ENCODE data around the gene CNBP. TPM values are rescaled to one million over a fixed set of nuclear protein-coding genes. Genes with fewer than 3 reads are reported as not detected.
A peak's percentile ranks its signal among the peaks of the same experiment; 100 is the strongest.
"Not testable (repeated sequence)": the region's sequence is repeated elsewhere in the genome, so short reads cannot be mapped to it uniquely, and the experiment has no call there.

CNBP gene
- 100 to 1,000 TPM; 401 to 432 (median 416) TPM for polyA plus RNA-seq (ENCODE audit: insufficient read length in 4 of 4)

DNA sequence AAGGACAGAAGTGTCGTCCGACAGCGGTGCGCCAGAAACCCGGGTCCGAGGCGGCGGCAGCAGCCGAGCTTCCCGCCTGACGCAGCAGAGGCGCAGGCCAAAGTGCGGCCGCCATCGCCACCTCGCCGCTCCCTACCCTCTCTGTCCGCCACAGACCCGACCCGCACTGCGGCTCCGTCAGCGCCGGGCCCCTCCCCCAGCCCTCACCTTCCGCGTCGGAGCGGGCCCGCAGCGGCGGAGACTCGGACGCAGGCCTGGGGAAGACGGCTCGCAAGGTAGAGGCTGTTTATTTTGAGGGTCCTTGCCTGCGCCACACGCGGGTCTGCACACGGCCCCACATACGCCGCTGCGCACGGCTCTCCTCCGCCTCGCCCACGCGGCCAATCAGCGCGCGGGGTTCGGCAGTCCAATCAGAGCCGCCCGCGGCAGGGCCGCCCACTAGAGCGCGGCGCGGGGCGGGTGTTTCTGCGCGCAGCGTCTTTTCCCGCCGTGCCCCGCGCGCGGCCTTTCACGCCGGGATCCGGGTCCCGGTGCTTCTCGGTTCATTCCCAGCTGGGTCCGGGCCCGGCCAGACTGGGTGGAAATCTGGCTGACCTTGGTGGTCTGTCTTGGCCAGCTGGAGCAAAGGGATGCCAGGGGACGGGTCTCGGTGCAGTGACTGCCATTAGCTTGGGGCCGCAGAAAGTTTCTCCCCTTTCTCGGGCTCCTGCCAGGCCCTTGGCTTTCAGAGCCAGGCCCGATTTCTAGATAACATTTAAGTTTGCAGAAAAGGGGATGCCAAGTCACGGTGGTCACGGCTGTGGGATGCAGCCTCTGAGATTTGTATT lies at the start of gene CNBP:
CNBP (minus strand) TSS at position 328 of the 827 bp plus-strand sequence. CDS start 12,139 bp downstream, outside the sequence.
- peak; percentile 90 to 93 (median 92) for DNase-seq (ENCODE audit: low read depth in 4 of 4, low spot score in 3 of 4)

DNA sequence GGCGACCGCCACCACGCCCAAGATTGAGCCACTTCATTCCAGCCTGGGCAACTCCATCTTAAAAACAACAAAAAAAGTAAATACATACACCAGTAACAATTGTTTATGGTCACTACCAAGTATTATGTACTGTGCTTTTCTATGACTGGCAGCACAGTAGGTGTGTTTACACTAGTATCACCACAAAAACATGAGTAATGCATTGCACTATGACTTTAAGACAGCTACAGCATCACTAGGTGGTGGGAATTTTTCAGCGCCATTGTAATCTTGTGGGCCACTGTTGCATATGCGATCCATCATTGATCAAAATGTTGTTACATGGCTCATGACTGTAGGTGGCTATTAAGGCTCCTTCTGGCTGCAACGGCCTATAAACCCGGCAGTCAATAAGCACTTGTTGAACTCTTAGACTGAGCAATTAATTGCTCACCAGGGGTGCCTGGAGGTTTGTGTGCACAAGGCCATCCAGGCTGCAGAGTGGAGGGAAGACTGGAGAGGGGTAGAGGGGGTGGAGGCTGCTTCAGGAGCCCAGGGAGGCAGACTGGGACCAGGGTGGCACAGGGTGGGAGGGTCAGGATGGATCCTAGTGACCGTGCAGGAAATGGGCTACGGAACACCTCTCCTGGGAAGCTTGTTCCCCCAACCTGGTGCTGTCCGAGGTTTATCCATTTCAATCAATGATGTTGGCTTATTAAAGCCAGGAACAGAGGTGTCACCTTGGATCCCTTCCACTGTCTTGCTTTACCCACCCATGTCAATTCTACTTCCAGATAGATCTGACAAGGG lies 47.8 kb upstream of the CNBP start:
- DNase-seq (ENCODE audit: low read depth in 4 of 4, low spot score in 3 of 4), result no peak

DNA sequence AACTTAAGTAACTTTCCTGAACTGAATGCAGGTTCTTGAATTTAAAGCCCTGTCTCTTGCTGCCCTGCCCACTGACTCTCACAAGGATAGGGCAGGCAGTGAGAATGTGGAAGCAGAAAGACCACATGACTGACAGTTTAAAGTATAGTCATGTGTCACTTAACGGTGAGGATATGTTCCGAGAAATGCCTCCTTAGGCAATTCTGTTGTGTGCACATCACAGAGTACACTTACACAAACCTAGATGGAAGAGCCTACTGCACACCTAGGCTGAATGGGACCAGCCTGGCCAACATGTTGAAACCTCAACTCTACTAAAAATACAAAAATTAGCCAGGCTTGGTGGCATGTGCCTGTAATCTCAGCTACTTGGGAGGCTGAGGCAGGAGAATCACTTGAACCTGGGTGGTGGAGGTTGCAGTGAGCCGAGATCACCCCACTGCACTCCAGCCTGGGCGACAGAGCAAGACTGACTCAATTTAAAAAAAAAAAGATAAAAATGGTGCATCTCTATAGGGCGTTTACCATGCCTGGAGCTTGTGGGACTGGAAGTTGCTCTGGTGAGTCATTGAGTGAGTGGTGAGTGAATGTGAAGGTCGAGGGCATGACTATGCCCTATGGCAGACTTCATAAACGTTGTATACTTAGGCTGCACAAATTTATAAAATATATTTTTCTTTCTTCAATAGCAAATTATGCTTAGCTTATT lies 46.8 kb upstream of the CNBP start:
- no peak for DNase-seq (ENCODE audit: low read depth in 4 of 4, low spot score in 3 of 4)

DNA sequence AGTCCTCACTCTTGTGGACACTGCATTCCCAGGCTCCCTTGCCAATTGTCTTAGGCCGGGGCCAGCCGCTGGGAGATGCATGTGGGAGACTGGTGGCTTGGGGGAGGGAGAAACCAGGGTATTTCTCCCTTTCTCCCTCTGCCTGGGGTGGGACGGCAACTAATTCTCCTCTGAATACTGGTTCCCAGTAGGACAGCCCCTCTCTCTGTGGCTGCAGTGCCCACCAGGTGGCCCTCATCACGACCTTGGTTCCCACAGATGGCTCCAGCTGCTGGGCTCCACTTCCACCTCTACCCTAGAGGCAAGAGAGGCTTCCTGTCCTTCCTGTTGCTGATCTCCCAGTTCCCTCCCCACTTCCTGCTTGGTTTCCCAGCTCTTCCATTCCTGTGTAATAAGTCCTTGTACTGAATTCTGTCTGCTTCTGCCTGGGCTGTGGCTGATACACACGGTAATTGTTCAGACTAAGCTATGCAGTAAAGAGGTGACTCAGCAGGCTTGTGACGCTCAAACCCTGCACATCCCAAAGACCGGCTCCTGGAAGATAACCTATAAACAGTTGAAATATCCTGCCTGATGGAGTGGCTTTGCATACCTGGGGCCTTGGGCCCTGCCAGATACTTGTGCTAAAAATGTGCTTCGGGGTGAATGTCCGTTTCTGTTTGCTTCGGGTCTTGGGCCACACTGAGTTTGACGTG lies 45.3 kb upstream of the CNBP start:
- no peak for DNase-seq (ENCODE audit: low read depth in 4 of 4, low spot score in 3 of 4)

DNA sequence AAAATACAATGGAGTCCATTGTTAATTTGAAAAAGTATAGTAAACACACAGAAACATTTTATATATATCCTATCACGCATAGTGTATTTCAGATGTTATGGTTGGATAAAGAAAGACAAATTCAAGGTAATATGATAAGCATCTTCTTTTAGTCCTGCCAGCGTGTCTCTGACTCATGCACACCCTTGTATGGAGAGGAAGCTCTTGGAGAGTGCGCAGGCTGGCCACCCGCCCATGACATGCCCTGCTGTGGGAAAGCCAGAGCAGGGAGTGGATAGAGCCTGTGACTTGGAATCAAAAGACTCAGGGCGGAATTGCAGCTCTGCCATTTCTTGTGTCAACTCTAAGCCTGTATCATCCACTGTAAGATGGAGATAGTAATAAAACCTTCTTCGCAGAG lies 42.7 kb upstream of the CNBP start:
- DNase-seq (ENCODE audit: low read depth in 4 of 4, low spot score in 3 of 4), result no peak

DNA sequence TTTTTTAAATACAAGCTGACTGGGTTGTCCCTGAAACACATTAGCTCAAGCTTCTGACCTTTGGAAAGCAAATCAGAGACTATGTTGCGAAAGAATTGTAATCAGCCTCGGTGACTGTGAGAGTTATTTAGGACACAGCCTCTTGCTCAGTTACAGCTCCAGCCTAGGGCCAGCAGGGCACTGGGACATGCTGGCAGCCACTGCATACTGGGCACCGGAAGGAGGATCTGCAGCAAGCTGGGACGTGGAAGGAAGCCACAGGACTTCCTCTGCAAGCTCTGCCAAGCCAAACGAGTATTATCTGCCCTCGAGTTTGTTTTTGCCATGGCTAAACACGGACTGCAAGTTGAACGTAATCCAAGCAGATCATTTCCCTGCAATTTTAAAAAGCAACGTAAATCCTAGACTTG lies 41.3 kb upstream of the CNBP start:
- no peak for DNase-seq (ENCODE audit: low read depth in 4 of 4, low spot score in 3 of 4)

DNA sequence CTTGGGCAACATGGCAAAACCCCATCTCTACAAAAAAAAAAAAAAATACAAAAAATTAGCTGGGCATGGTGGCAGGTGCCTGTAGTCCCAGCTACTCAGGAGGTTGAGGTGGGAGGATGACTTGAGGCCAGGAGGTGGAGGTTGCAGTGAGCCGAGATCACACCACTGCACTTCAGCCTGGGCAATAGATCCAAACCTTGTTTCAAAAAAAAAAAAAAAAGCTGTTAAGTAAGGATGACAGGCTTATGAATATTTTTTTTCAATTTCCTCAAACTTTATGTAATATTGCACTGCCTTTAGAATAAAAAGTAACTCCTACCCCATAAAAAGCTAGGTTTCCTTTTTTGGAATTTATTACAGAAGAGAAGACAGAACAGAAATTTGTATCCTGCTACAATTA lies 40.7 kb upstream of the CNBP start:
- DNase-seq (ENCODE audit: low read depth in 4 of 4, low spot score in 3 of 4), result not testable (repeated sequence)

DNA sequence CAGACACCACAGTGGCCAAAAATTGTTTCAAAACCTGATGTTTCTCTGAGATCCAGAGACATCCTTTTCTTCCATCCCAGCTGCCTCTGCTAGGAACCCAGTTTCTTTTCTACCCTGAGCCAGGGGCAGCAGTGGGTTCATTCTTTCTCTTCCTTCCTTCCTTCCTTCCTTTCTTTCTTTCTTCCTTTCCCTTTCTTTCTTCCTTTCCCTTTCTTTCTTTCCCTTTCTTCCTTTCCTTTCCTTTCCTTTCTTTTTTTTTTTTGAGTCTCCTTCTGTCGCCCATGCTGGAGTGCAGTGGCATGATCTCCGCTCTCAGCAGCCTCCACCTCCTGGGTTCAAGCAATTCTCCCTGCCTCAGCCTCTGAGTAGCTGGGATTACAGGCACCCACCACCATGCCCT lies 35.0 kb upstream of the CNBP start:
- no peak for DNase-seq (ENCODE audit: low read depth in 4 of 4, low spot score in 3 of 4)

DNA sequence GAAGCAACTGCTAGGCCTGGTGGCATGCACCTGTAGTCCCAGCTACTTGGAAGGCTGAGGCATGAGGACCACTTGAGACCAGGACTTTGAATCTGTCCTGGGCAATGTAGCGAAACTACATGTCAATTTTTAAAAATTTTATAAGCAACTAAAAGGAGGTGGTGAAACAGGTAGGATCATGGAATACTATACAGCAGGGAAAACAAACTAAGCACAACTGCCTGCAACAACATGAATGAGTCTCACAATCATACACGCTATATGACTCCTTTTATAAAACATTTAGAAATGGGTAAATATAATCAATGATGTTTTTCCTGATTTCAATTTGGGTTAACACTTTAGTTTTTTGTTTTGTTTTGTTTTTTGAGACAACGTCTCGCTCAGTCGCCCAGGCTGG lies 29.5 kb upstream of the CNBP start:
- DNase-seq (ENCODE audit: low read depth in 4 of 4, low spot score in 3 of 4), result no peak

DNA sequence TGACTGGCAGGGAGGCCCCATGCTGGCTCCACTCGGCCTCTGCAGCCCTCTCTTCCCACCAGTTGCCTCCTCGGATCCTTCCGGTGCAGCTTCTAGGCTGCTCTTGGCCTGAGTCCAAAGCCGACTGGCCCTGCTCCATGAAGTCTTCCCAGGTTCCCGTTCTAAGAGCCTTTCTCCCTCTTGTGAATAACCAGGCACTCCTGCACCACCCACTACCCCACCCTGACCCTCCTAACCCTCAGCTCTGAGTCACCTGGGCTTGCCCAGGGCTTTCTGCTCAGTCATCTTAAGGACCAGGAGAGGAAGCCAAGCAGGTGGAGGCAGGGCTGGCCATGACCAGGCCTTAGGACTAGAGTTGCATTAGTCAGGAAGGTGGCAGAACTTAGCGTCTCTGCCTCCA lies 28.1 kb upstream of the CNBP start:
- no peak for DNase-seq (ENCODE audit: low read depth in 4 of 4, low spot score in 3 of 4)

DNA sequence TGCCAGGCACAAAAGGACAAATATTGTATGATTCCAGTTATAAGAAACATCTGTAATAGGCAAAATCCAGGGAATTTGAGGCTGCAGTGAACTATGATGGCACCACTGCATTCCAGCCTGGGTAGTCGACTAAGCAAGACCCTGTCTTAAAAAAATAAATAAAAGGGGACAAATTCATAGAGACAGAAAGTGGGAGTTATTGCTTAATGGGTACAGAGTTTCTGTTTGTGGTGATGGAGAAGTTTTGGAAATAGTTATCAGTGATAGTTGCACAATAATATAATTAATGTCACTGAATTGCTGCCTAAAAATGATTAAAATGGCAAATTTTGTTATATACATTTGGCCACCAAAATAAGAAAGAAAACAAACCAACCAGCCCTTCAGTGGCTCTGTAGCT lies 27.6 kb upstream of the CNBP start:
- no peak for DNase-seq (ENCODE audit: low read depth in 4 of 4, low spot score in 3 of 4)

DNA sequence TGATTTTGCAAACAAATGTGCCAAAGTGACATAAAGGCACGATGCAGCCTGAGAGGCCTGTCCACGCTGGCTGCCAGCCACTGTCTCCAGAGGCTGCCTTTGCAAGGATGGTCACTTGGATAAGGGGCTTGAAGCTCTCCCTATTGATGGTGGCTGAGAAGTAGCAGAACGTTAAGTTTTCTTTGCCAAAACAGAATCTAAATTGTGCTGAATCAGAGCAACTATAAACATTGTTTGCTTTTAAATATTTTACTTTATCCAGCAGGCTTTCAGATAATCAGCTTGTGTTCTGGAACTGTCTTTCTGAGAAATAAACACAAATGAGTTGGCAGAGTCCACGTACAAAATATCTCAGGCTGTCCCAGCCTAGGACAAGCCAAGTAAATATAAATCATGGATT lies 23.8 kb upstream of the CNBP start:
- no peak for DNase-seq (ENCODE audit: low read depth in 4 of 4, low spot score in 3 of 4)

DNA sequence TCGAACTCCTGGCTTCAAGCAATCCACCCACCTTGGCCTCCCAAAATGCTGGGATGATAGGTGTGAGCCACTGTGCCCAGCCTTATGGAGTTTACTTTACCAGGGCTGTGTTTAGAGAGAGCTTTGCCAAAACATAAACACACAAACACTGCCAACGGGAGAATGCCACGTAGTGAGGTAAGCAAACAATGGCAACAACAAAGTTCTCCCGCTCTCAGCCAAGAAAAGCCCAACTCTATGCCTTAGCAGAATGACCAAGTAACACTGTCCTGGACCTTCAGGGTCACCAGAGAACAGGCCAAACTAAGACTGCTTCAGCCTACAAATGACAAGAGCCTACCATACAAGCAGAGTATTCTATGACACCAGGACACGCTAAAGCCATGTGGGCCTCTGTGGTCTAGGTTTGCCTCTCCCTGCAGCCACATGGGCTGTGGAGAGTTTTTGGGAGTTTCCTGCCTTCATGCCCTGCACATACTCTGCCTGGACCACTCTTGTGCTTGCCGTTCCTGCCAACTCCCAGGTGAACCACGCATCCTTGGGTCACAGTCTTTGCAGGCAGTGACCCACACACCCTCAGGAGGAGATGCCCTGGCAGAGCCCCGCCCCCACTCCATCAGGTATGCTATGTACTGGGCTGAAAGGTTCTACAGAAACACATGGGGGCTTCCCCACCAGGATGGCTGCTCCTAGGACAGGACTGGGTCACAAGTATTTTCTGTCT lies 21.6 kb upstream of the CNBP start:
- no peak for DNase-seq (ENCODE audit: low read depth in 4 of 4, low spot score in 3 of 4)

DNA sequence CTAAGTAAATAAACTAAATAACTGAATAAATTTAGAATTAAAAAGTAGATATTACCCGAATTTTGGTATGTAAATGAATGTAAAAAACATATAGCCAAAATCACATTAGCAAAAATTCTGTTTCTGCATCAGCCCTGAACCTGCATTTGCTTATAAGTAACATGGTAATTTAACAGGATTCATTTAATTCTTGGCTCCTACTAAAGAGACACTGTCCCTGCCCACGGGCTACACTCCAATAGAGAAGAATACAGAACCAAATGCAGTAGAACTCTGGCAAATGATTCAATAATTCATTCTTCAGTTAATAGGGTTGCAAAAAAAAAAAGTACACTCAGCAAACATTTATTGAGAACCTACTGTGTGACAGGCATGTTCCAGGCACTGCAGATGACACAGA lies 20.8 kb upstream of the CNBP start:
- DNase-seq (ENCODE audit: low read depth in 4 of 4, low spot score in 3 of 4), result no peak

DNA sequence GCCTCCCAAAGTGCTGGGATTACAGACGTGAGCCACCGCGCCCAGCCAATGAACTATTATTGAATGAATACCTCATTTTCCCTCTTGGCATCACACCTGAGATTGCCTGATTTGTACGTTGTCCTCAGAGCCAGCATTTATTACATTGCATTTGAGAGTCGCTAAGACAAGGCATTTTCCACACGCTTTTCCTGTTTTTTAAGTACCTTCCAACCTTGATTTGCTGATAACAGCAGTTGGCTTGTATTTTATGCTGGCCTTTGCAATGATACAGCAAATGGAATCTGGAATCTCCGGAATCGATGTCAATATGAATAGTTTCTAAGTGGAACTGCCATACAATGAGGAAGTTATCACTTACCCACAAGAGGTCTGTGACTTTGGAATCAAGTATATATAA lies 15.7 kb upstream of the CNBP start:
- DNase-seq (ENCODE audit: low read depth in 4 of 4, low spot score in 3 of 4), result no peak

DNA sequence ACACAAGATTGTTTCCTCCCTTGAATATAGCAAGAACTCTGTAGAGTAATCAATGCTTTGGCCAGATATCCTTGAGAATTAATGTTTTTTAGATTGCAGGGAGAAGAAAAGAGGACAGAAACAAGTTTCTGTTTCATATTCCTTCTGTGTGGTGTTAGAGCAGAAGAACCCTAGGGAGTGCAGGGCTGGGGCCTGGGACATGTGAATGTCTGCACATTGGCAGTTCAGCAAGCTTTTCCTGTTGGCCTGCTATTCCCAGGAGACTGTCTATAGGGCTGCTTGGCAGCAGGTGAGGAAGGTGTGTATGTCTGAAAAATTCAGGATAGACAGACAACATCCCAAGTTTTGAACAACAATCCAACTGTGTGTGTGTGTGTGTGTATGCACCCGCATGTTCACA lies 13.6 kb upstream of the CNBP start:
- no peak for DNase-seq (ENCODE audit: low read depth in 4 of 4, low spot score in 3 of 4)

DNA sequence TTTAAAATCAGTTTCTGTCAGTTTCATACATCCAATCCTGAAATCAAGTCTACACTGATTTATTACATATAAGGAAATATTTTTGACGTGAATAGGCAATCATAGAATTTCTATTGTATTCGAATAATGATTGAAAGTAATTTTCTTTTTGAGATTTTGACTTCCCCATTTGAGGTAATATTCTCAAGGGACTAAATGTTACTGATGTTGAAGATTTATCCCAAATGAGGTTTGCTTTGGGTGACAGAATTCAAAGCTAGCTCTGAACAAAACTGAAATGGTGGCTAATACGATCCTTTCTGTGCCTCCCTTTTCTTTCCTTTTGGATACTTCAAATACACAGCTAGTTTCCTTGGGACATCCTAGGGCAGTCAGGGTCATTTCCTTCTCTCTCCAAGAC lies 12.9 kb upstream of the CNBP start:
- no peak for DNase-seq (ENCODE audit: low read depth in 4 of 4, low spot score in 3 of 4)

DNA sequence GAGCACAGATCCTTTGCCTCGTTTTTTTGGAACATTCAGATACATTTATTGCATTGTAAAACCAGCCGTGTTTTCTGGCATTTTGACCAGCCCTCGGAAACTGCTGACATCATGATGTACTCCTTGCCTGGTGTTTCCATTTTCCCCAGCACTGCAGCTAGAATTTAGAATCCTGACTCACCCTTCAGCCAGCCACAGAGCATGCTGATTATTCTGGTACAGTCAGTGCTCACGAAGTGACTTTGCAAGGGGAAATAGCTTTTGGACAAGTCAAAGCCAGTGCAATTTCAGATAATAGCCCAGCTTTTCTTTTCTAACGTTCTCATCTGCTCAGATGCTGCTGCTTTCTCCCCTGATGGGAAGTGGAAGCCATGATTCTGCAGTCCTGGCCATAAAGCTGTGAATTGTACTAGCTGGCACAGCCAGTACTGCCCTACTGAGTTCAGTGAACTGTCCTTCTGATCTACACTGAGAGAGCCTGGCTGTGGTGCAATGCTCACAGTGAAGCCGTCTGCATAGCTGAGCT lies 12.1 kb upstream of the CNBP start:
- no peak for DNase-seq (ENCODE audit: low read depth in 4 of 4, low spot score in 3 of 4)

DNA sequence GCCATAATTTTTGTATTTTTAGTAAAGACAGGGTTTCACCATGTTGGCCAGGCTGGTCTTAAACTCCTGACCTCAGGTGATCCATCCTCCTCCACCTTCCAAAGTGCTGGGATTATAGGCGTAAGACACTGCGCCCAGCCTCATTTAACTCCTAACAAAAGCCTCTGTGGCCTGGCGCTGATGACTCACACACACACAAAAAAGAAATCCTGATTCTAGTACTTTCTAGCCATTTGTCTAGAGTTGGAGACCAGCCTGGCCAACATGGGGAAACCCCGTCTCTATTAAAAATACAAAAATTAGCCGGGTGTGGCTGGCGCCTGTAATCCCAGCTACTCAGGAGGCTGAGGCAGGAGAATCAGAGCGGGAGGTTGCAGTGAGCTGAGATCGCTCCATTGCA lies 6.1 kb upstream of the CNBP start:
- not testable (repeated sequence) for DNase-seq (ENCODE audit: low read depth in 4 of 4, low spot score in 3 of 4)

DNA sequence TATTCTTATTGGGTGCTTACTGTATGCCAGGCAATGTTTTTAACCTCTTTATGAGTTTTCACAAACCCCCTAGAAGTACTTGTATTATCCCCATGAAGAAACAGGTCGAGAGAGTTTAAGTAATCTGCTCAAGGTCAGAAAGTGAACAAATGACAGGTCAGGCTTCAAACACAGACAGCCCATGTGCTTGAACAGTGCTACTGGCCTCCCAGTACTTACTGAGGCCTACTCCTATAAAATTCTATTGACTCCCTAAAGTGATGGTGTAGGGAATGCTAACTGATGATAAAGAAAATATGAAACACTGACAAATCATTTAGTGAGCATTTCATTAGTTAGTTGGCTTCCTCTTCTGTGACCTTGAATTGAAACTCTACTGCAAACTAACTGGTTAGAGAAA lies 4.2 kb upstream of the CNBP start:
- DNase-seq (ENCODE audit: low read depth in 4 of 4, low spot score in 3 of 4), result no peak

All from right renal pelvis (tissue), 4 donors.